CD4-positive, alpha-beta T cell treated with Interferon alpha-2 for 1 hour (primary cell): ENCODE results near the gene ANKS1A.

Experiments used
- DNase-seq, 2 donors: peaks; one replicate each; pipeline ENCODE4 v3.0.0-alpha.2; 2020 to 2022

ANKS1A gene

DNA sequence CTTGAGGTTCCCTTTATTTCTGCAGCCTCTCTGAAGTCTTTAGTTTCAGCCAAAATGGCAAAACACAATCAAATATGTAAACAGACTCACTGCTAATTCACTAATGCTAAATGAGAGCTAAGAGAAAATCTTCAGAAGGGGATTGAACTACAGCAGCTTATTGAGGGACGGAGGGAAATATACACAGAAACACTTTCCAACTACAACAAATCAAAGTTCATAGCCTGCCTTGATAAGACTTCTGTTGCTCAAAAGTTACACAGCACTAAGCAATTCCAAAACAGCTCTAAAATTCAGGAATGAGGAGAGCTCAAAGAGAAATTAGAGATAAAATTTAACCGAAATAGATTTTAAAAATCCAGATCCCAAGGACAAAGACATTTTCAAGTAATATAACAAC, 250.4 kb downstream of the ANKS1A start:
- DNase-seq = no peak

DNA sequence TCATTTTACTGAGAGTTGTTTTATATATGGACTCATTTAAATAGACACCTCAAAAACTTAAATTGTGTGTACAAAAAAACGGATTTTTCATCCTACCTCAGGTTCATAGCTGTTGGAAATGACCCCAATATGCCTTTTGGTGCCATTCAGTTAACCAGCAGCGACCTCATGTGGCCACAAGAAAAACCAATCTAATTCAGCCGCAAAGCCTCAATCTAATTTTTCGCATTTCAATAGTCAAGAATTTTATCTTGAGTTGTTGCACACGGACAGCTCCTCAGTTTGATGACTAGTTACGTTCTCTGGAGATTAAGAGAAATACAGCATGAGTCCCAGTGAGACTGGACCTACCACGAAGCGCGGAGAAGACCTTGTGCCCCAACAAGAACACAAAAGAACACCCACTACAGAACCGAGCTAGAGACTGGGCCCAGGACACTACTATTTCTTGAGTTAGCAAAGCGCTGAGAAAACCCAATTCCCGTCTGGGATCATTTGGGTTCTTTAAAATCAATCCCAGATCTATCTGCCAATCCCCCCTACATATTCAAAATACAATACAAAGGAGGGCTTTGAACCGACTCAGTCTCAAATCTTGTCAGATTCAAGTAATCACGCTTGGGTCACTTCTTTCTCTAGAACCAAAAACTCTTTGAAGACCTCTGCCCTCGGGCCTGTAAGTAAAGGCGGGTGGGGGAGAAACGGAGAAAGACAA, 251.0 kb downstream of the ANKS1A start:
- DNase-seq = peak; percentile 52 to 63

GRCh38 chr6:35140639-35141006, 251.6 kb downstream of the ANKS1A start:
- no peak for DNase-seq
